ENCODE data around the gene GDPD5.

GRCh38 chr11:75499423-75500190, 26.1 kb downstream of the GDPD5 start:
- no peak for TF ChIP-seq CTCF (IDR thresholded peaks at IDR 0.05; ENCODE audit: borderline replicate concordance, extremely low read depth, low read length, poor library complexity, severe bottlenecking)
- no peak for TF ChIP-seq EZH2 (IDR thresholded peaks at IDR 0.05; ENCODE audit: borderline replicate concordance, low read depth, low read length, severe bottlenecking)
